Measurements from ENCODE around the gene FBXO11. TPM values are rescaled to one million over a fixed set of nuclear protein-coding genes. Genes with fewer than 3 reads are reported as not detected.
"Not testable (repeated sequence)": the region's sequence is repeated elsewhere in the genome, so short reads cannot be mapped to it uniquely, and the experiment has no call there.

The FBXO11 gene
- total and polyA plus RNA-seq, 4 donors: 9.2 to 46.8 (median 19.7) TPM

DNA sequence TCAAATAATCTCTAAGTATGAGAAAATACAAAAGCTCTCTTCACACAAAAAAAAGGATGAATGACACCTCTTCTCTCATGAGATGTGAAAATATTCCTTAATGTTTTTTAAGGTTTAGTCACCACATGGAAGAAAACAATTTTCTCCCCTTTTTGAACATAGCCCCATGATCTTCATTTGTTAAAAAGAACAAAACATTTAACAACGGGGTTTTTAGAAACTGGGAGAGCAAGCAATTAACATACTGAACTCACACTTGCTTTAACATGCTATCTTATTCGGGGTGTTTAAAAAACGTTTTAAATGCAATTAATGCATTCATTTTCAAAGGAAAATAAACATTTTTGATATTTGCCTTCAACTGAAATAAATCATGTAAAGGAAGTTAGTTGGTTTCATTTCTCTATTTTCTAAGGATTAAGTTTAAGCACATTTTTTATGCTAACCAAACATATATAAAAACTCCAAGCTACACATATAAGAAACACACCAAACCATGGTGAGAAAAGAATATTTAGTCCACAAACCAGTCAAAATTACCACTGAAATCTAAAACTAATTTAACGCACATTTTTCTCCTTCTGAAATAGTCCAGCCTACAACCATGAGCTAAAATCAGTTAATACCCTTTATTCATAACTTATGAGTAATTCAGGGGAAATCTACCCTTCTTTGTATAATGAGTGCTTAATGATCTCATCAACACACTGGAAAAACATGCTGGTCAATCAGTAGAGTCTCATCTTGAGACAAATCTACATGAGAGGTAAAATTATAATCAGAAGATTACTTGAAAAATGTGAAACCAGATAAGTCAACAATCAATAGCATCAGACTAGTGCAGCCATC, 8.2 kb downstream of the FBXO11 start:
- TF ChIP-seq, protein P1, sequence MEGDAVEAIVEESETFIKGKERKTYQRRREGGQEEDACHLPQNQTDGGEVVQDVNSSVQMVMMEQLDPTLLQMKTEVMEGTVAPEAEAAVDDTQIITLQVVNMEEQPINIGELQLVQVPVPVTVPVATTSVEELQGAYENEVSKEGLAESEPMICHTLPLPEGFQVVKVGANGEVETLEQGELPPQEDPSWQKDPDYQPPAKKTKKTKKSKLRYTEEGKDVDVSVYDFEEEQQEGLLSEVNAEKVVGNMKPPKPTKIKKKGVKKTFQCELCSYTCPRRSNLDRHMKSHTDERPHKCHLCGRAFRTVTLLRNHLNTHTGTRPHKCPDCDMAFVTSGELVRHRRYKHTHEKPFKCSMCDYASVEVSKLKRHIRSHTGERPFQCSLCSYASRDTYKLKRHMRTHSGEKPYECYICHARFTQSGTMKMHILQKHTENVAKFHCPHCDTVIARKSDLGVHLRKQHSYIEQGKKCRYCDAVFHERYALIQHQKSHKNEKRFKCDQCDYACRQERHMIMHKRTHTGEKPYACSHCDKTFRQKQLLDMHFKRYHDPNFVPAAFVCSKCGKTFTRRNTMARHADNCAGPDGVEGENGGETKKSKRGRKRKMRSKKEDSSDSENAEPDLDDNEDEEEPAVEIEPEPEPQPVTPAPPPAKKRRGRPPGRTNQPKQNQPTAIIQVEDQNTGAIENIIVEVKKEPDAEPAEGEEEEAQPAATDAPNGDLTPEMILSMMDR (IDR thresholded peaks at IDR 0.05; ENCODE audit: low read depth, low read length, missing input control): no peak
- TF ChIP-seq HNF4A (conservative IDR thresholded peaks at IDR 0.05): no peak
- TF ChIP-seq RXRA (IDR thresholded peaks at IDR 0.05): no peak
- no peak for TF ChIP-seq NR2F2 (IDR thresholded peaks at IDR 0.05)
- no peak for TF ChIP-seq RAD21 (IDR thresholded peaks at IDR 0.05)
- no peak for TF ChIP-seq ATF3 (IDR thresholded peaks at IDR 0.05)
- no peak for TF ChIP-seq YY1 (IDR thresholded peaks at IDR 0.05)
- no peak for TF ChIP-seq TAF1 (conservative IDR thresholded peaks at IDR 0.05)
- TF ChIP-seq REST (IDR thresholded peaks at IDR 0.05): no peak
- TF ChIP-seq FOXA2 (IDR thresholded peaks at IDR 0.05): no peak
- no peak for TF ChIP-seq FOXA1 (IDR thresholded peaks at IDR 0.05)
- no peak for TF ChIP-seq HNF4G (IDR thresholded peaks at IDR 0.05)
- TF ChIP-seq SP1 (IDR thresholded peaks at IDR 0.05): no peak
- TF ChIP-seq EGR1 (IDR thresholded peaks at IDR 0.05; ENCODE audit: low read depth in 2 of 2): no peak
- no peak for TF ChIP-seq MAX (IDR thresholded peaks at IDR 0.05)
- TF ChIP-seq ZBTB33 (IDR thresholded peaks at IDR 0.05): no peak
- TF ChIP-seq GABPA (IDR thresholded peaks at IDR 0.05 in 1 of 2, conservative IDR thresholded peaks at IDR 0.05 in 1 of 2): no peak
- TF ChIP-seq JUND (IDR thresholded peaks at IDR 0.05): no peak
- no peak overlapping the region for H3K9ac ChIP-seq (ENCODE audit: low read depth in 1 of 2, low read length in 2 of 2)
- DNase-seq (ENCODE audit: low spot score): no peak
- 58% methylated on average over 4 of the region's 4 CpGs for WGBS
- no peak overlapping the region for H3K4me3 ChIP-seq (ENCODE audit: low read depth in 1 of 3, low read length in 3 of 3)
- H3K36me3 ChIP-seq (ENCODE audit: control insufficient read depth in 4 of 4, insufficient read depth in 3 of 4, low read depth in 1 of 4, low read length in 3 of 4): peaks cover 0 to 2% (median 0%) of the 10 kb centered on the region in 4 donors
- peaks cover 4 to 15% (median 9%) of the 10 kb centered on the region in 4 donors for H3K4me1 ChIP-seq (ENCODE audit: control insufficient read depth in 4 of 4, insufficient read depth in 4 of 4, low read length in 3 of 4)
- H3K27ac ChIP-seq (ENCODE audit: low read depth in 1 of 2, low read length in 2 of 2): no peak overlapping the region
- H3K27me3 ChIP-seq (ENCODE audit: control insufficient read depth in 4 of 4, insufficient read depth in 4 of 4, low read length in 3 of 4): no peaks in the 10 kb centered on the region
- H3K9me3 ChIP-seq (ENCODE audit: control insufficient read depth in 4 of 4, low read length in 3 of 4): no peaks in the 10 kb centered on the region

DNA sequence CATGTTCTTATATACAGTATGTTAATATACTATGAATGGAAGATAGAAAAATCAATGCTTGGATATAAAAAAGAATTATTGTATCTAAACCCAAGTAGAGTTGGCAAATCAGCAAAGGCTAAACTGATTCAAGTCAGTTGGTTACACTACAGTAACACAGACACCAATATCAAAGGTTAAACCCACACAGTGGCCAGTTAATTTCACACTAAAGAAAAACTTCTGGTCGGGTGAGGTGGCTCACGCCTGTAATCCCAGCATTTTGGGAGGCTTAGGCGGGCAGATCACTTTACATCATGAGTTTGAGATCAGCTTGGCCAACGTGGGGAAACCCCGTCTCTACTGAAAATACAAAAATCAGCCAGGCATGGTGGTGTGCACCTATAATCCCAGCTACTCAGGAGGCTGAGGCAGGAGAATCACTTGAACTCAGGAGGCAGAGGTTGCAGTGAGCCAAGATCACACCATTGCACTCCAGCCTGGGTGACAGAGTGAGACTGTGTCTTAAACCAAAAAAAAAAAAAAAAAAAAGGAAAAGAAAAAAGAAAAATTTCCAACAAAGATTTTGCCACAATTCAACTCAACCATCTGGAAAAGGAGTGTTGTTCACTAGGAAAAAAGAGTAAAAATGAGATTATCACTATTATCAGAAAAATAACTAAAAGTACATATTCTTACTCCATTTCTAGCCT, 9.0 kb downstream of the FBXO11 start:
- H3K4me3 ChIP-seq (ENCODE audit: low read depth in 1 of 3, low read length in 3 of 3); H3K9ac ChIP-seq (ENCODE audit: low read depth in 1 of 2, low read length in 2 of 2); H3K36me3 ChIP-seq (ENCODE audit: control insufficient read depth in 4 of 4, insufficient read depth in 3 of 4, low read depth in 1 of 4, low read length in 3 of 4); H3K27me3 ChIP-seq (ENCODE audit: control insufficient read depth in 4 of 4, insufficient read depth in 4 of 4, low read length in 3 of 4); H3K27ac ChIP-seq (ENCODE audit: low read depth in 1 of 2, low read length in 2 of 2); DNase-seq (ENCODE audit: low spot score); H3K9me3 ChIP-seq (ENCODE audit: control insufficient read depth in 4 of 4, low read length in 3 of 4): not testable (repeated sequence)
- WGBS: 86% methylated on average over 5 of the region's 5 CpGs
- H3K4me1 ChIP-seq (ENCODE audit: control insufficient read depth in 4 of 4, insufficient read depth in 4 of 4, low read length in 3 of 4): peaks cover 4 to 15% (median 12%) of the 10 kb centered on the region in 4 donors

Data from liver (tissue), 9 donors.